Neural cell (in vitro differentiated cells): Measurements from ENCODE around the gene VPREB1.
"Not testable (repeated sequence)": the region's sequence is repeated elsewhere in the genome, so short reads cannot be mapped to it uniquely, and the experiment has no call there.

Source experiments
- EP300 ChIP-seq: fragments of 450-650 bp; conservative IDR thresholded peaks from 2 replicates; pipeline ENCODE4 v1.6.1; 2014; ENCODE audit warnings: antibody characterized with exemption, mild to moderate bottlenecking, moderate library complexity; ENCODE audit not compliant: poor library complexity, severe bottlenecking
- EZH2 ChIP-seq: fragments of 200-600, 300-800 bp; shearing (Covaris generic), sonication (generic); IDR thresholded peaks from 2 replicates; pipeline ENCODE4 v1.6.1; 2014; ENCODE audit warnings: antibody characterized with exemption, low read length, borderline replicate concordance, mild to moderate bottlenecking; ENCODE audit not compliant: insufficient read depth, poor library complexity, severe bottlenecking
- MXI1 ChIP-seq: fragments of 450-650 bp; conservative IDR thresholded peaks from 2 replicates; pipeline ENCODE4 v1.6.1; 2014; ENCODE audit warnings: antibody characterized with exemption, mild to moderate bottlenecking; ENCODE audit not compliant: poor library complexity, severe bottlenecking
- POLR2AphosphoS5 ChIP-seq: IDR thresholded peaks from 2 replicates; pipeline ENCODE4 v1.6.1; 2012
- RAD21 ChIP-seq: fragments of 450-650 bp; conservative IDR thresholded peaks from 2 replicates; pipeline ENCODE4 v1.6.1; 2014; ENCODE audit warnings: antibody characterized with exemption, mild to moderate bottlenecking, moderate library complexity
- TAF1 ChIP-seq: IDR thresholded peaks from 2 replicates; pipeline ENCODE4 v1.6.1; 2012; ENCODE audit warnings: low read depth
- TF ChIP-seq, protein P1 (sequence below): fragments of 450-650 bp; IDR thresholded peaks from 2 replicates; pipeline ENCODE4 v1.5.1; 2014; ENCODE audit warnings: antibody characterized with exemption, mild to moderate bottlenecking, moderate library complexity; ENCODE audit not compliant: poor library complexity, severe bottlenecking
- TF ChIP-seq, protein P2 (sequence below): IDR thresholded peaks from 2 replicates; pipeline ENCODE4 v1.6.1; 2012; ENCODE audit warnings: borderline replicate concordance

DNA sequence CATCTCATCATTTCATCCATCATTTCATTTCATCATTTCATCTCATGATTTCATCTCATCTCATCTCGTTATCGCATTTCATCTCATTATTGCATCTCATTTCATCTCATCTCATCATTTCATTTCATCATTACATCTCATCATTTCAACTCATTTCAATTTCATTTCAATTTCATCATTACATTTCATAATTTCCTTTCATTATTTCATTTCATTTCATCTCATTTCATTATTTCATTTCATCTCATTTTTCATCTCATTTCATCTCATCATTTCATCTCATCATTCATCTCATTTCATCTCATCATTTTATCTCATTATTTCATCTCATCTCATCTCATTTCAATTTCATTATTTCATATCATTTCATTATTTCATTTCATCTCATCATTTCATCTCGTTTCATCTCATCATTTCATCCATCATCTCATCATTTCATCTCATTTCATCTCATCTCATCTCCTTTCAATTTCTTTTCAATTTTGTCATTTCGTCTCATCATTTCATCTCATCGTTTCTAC lies 42.6 kb downstream of the VPREB1 start:
- TF ChIP-seq, protein P1, sequence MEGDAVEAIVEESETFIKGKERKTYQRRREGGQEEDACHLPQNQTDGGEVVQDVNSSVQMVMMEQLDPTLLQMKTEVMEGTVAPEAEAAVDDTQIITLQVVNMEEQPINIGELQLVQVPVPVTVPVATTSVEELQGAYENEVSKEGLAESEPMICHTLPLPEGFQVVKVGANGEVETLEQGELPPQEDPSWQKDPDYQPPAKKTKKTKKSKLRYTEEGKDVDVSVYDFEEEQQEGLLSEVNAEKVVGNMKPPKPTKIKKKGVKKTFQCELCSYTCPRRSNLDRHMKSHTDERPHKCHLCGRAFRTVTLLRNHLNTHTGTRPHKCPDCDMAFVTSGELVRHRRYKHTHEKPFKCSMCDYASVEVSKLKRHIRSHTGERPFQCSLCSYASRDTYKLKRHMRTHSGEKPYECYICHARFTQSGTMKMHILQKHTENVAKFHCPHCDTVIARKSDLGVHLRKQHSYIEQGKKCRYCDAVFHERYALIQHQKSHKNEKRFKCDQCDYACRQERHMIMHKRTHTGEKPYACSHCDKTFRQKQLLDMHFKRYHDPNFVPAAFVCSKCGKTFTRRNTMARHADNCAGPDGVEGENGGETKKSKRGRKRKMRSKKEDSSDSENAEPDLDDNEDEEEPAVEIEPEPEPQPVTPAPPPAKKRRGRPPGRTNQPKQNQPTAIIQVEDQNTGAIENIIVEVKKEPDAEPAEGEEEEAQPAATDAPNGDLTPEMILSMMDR = not testable (repeated sequence)
- not testable (repeated sequence) for TF ChIP-seq TAF1, RAD21, POLR2AphosphoS5, EZH2, EP300, MXI1
- TF ChIP-seq, protein P2, sequence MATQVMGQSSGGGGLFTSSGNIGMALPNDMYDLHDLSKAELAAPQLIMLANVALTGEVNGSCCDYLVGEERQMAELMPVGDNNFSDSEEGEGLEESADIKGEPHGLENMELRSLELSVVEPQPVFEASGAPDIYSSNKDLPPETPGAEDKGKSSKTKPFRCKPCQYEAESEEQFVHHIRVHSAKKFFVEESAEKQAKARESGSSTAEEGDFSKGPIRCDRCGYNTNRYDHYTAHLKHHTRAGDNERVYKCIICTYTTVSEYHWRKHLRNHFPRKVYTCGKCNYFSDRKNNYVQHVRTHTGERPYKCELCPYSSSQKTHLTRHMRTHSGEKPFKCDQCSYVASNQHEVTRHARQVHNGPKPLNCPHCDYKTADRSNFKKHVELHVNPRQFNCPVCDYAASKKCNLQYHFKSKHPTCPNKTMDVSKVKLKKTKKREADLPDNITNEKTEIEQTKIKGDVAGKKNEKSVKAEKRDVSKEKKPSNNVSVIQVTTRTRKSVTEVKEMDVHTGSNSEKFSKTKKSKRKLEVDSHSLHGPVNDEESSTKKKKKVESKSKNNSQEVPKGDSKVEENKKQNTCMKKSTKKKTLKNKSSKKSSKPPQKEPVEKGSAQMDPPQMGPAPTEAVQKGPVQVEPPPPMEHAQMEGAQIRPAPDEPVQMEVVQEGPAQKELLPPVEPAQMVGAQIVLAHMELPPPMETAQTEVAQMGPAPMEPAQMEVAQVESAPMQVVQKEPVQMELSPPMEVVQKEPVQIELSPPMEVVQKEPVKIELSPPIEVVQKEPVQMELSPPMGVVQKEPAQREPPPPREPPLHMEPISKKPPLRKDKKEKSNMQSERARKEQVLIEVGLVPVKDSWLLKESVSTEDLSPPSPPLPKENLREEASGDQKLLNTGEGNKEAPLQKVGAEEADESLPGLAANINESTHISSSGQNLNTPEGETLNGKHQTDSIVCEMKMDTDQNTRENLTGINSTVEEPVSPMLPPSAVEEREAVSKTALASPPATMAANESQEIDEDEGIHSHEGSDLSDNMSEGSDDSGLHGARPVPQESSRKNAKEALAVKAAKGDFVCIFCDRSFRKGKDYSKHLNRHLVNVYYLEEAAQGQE = not testable (repeated sequence)
